HG03060 (cell line): Measurements from ENCODE around the gene SH3TC1.

Experiments
- ATAC-seq: cut with Tn5 transposase; IDR thresholded peaks from one replicate; pipeline ENCODE4 v1.9.1; 2021; ENCODE audit warnings: low read depth, moderate number of reproducible peaks; ENCODE audit not compliant: unreplicated experiment

The SH3TC1 gene

DNA sequence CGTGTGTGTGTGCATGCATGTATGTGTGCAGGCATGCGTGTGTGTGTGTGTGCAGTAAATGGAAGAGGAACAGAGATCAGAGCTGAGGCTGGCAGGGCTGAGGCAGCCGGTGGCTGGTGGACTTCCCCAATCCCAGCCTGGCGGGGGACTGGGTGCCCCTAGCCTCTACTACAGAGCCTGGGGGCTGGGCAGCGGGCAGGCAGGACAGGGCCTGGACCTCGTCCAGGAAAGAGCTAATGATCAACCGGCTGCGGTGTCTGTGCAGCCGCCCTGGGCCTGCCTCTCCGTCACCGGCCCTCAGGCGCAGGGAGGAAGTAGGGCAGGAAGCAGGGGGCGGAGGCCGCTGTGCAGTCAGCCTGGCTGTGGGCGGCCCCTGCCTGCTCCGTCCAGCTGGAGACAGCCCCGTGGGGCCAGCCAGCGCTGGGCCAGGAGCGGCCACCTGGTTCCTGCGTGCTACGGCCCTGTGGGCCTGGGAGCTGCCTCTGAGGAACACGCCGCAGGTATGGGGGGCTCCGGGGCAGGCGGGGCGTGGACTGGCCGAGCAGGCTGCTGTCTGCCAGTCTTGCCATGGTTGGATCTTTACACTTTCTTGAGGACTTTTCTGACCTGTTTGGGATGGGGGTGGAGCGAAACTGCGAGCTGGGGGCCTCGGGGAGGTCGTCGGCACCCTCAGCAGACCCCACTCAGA, at the start of gene SH3TC1:
SH3TC1 (plus strand) TSS at position 385 of the 688 bp plus-strand sequence. CDS start 5,905 bp downstream, outside the sequence.
- ATAC-seq, result peak; percentile 68

DNA sequence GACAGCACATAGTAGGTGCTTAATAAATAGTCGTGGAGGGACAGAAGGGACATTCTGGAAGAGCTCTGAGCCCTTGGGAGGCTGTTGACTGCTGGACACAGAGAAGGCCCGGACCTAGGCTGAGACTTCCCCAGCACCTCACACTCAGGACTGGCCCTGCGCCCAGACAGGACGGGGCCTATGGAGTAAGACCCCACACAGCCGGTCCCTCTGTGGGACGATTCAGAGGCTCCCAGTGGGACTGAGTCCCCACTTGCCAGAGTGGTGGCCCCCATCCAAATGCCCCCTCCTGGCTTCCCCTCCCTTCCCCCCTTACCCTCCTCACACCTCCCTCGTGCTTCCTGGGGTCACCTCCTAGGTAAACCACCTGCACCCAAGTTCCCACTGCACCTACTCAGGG, 49.4 kb upstream of the SH3TC1 start:
- no peak for ATAC-seq

DNA sequence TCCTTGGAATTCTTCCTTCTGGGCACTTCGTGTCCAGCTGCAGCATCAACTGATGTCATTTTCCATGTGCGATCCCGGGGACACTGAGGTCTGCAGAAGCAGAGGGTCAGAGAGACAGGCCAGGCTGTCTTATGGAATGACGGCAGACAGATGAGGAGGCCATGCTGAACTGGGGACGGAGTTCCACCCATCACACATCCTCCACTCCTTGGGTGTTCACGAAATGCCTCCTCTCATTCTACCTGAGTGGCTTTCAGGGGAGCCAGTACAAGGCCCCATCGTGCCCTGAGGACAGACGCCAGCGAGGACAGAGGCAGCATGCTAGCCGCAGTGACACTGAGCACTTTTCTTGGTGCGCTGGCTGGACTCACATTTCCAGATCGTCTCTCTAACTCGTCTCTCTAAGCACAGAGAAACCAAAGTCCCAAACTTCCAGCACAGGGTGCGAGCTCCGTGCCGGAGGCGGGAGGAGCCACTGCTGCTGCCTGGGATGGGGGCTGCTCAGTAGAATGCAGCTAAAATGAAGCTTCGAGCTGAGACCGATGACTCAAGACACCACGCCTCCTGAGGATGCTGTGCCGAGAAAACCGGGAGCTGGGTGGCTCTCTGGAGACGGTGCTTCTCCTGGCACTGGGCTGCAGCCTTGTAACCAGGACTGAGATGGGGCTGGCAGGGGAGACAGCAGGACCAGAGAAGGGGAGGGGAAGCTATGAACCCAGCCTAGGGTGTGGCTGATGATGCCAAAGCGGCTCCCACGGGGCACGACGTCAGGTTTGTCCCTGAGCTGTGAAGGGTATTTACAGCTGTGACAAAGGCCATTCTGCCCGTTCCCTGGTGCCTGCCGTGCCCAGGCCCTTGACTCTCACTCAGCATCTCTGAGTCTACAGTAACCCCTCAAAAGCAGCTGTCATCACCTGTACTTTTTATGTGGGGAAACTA, 48.7 kb upstream of the SH3TC1 start:
- ATAC-seq, result no peak

DNA sequence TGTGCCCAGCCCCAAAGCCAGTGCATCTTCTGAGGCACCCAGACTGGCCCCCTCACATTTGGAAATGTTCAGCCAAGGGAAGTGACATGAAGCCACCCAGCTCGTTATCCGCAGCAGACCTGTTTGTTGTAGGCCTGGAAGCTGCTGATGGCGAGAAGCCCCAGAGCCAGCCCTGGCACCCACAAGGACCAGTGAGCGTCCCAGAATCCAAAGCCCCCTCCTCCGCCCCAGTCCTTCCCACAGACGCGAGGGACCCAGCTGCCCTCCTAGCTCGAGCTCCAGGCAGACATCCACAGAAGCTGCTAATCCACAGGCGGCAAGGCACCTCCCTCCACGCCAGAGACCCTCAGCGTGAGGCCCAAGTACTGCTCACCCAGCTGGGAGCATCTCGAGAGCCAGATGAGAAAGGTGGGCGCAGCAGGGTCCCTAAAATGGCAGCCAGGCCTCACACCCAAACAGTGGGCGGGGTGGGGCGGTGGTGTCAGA, 47.9 kb upstream of the SH3TC1 start:
- ATAC-seq, result no peak

DNA sequence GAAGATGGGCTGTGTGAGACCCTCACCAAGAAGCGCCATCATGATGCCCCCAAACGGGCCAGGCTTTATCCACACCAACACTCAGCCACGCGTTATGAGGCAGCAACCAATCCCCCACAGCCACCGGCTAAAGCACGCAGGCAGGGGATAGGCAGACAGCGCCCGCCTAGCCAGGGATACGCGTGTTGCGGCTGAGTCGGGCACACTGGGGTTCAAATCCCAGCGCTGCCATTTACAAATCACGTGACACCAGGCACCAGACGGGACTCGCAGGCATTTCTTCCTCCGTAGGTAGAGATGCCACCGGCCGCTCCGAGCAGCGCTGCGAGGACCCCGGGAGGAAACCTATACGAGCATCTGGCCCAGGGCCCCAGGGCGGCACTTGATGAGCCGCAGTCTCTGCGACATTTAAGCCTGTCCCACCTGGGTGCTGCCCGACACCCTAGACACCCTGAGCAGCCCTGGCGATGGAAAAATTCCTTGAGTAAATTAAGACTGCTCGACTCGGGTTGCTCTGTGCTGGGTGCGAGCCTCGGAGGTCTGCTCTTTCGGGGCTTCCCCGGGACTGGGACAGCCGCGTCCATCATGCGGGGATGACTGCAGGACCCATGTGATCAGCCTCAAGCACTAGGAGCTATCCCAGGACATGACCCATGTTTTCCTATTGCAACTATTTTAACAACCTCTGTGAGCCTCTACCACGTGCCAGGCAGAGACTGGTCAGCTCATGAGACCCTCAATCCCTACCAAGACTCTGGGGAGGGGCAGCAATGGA, 46.8 kb upstream of the SH3TC1 start:
- no peak for ATAC-seq

DNA sequence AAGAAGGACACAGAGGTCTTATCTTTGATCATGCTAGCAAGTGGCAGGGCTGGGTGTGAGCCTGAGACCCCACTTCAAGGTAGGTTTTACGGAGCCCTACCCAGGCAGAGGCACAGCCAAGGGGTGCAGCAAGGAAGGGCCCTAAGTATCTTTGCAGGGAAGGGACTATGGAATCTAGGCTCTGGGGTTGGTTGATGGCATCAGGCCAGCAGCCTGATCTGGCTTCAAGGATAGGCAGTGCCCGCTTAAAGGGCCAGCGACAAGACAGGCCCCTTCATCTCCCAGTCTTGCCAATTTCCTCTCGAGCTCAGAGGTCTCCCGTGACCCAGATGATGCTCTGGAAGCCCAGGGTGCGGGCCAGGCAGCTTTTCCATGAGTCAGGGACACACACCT, 46.2 kb upstream of the SH3TC1 start:
- no peak for ATAC-seq

DNA sequence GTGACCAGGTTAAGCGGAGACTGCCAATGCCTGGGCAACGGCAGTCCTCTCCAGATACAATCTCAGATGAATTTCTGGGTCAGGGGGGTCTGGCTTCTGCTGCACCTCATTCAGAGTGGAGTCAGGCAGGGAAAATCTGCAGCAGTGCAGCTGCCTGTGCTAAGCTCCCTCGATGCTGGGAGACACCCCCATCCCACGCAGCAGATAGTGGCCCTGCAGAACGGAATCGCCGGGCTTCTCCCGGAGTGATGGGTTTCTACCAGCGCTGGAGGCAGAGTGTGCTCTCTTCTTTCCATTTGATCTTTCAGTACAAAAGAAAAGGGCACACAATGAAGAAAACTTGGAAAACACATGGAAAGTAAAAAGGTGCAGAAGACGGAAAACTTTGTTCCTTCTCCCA, 45.6 kb upstream of the SH3TC1 start:
- no peak for ATAC-seq

DNA sequence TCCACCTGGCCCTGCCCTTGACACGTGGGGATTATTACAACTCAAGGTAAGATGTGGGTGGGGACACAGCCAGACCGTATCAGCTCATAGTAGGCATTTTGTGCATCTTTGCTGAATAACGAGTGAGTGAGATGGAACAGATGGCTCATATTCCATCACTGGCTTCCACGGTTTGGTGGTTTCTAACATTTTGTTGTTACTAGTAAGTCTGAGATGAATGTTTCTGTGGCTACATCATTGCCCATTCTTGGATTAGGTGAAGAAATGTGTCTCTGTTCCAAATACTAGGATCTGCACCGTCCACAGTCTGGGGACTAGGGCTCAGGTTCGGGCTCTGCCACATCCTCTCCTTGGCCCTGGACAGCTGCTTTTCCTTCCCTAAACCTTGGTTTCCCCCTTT, 44.0 kb upstream of the SH3TC1 start:
- ATAC-seq, result no peak

DNA sequence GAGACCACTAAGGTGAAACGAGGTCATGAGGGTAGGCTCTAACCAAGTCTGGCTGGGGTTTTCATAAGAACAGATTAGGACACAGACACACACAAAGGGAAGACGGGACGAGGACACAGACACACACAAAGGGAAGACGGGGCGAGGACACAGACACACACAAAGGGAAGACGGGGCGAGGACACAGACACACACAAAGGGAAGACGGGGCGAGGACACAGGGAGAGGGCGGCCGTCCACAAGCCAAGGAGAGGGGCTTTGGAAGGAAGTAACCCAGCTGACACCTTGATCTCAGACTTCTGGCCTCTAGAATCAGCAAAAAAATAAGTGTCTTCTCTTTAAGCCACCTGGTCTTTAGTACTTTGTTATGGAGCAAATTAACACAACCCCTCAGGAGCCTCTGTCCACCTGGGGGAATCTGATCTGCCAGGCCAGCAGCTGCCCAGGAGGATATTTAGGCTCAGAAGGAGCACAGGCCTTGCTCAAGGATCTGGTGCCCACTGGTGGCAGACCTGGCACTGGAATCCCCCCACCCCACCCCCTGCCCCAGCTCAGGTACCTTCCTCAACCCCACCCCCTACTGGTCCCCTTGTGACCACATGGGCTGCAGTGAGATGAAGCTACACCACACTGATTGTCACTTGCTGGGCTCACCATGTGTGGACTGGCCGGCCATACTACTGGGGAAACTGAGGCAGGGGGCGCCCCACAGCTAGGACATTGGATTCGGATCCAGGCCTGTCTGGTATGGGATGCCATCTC, 43.2 kb upstream of the SH3TC1 start:
- no peak for ATAC-seq

DNA sequence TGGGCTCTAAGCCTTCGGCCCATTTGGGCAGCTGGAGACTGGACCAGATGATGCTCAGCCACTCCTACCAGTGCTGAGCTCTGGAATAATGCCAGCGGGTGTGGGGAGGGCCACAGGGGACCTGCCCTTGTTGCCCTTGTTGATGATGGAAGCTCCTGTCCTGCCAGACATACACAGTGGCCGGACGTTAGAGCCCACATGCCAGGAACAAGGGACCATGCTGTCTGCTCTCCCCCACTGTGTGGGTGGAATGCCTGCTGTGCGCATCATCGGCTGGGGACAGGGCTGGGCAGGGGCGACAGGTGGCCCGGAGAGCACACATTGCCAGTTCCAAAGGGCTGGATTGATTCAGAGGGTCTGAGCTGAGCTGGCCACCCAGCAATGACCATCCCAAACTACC, 42.5 kb upstream of the SH3TC1 start:
- no peak for ATAC-seq

DNA sequence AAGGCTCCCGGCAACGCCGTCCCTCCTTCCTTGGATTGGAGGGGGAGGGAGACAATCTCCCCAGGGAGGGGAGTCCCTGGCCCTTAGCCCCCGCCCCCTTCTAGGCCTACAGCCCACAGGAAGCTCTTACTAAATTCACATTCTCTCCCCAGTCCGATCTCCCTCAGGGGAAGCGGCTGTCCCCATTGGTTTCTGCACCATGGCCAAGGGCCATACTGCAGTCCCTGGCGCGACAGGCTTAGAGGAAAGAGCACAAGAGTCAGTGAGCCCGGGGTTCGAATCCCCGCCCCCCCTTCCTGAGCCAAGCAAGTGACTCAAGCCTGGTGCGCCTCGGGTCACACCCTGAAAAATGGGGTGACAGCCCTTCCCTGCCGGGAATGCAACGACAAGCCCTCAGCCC, 41.6 kb upstream of the SH3TC1 start:
- no peak for ATAC-seq

DNA sequence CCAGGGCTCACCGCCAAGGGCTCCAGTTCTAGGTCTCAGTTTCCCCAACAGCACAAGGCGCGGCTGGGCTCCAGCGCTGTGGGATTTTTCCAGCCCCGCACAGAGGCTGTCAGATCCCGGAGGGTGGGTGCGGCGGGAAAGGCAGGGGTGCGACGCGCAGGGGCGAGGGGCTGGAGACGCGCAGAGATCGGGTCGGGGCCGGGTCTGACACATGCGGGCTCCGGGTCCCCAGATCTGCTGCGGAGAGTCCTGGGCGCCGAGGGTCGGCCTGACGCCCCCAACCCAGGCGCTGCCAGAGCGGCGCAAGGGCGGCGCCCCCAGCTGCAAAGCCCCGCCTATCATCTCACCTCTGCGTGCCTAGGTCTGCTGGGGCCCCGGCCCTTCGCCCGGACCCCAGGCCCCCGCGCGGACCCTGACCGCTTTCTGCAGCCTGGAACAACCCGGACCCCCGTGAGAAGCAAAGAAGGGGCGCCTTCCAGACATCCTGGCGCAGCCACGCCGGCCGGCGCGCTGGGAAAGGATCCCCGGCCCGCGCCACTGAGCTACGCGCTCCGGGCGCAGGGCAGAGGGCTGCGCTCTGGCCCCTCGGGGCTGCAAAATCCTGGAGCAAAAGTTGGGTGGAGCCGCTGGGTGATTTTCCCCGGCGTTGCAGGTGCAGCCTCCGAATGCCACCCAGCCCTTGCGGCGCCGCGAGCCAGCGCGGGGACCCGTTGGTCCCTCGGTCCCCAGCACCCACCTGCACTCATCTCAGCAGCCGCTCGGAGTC, 41.0 kb upstream of the SH3TC1 start:
- ATAC-seq, result no peak

DNA sequence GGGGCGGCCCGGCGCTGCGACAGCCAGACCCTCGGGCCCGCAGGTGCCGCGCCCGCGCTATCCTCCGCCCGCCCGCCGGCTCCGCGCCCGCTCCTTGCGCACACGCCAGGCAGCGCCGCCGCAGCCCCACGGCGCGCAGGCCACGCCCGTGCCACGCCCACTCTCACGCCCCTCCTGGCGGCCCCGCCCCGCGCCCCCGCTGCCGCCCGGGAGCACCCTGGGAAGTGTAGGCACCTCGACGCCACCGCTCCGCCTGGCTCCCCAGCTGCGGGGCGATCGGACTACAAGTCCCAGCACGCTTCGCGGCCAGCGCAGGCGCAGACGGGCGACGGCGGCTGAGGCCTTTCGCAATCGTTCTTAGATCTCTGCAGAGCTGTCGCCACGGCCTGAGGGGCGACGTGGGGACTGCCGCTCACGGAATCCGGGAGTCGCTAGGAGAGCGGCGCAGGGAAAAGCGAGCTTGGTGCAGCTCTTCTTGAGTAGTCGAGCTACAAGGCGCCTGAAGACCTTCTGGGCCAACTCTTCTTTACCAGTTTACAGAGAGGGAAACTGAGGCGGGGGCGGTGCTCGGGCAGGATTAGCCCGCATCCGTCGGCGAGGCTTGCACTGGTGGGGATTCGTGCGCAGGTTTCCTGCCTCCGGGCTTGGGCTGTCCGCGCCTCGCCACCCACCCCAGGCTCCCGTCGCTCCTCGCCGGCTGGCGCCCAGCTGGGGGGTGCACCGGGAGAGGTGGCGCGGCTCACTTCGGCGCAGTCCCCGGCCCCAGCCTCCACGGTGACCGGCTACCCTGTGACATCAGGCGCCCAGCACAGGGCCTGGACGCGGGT, 40.2 kb upstream of the SH3TC1 start, which contains the start of gene ABLIM2:
ABLIM2 (minus strand) TSS at position 104 of the 827 bp plus-strand sequence. CDS start 124 bp downstream, outside the sequence.
- peak; percentile 84 for ATAC-seq

DNA sequence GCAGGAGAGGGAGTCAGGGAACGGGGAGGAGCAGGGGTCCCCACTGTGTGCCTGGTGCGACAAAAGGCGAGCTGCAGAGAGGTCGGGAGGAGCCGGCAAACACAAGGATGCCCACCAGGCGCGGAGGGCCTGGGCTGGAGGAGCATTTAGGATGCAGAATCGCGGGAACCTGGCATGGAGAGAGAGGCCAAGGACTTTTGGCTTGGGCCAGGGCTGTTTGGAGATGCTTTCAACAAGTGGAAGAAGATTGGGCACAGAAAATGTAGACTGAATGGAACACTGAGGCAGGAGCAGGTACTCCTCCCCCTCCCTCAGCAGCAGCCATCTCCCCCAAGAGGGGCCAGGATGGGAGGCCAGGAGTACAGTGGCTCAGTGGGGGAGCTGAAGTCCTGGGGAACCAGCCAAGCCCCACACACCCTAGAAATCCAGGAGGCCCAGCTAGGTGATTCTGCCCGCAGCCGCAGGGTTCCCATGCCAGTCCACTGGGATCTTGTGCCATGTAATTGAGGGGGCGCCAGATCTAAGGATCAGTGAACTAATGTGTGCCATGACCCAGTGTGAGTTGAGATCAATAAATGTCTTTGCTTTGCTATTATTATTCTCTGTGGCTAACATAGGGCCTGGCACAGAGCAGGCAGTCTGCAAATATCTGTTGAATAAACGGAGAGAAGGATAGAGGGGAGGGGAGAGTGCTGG, 39.4 kb upstream of the SH3TC1 start:
- no peak for ATAC-seq

DNA sequence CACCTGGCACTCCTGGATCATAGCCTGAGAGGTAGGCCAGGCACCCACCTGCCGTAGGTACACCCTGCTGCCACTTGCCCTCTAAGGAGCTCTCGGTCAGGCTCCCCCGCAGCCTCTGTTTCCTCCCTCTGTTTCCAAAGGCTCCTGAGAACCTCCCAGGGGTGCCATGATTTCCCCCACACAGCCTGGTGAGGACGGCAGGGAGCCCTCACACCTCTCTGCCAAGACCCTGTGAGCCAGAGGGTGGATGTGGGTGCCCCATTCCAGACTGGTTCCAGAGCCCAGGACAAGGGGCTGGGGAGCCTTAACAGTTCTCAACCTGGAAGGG, 38.9 kb upstream of the SH3TC1 start:
- ATAC-seq, result no peak

DNA sequence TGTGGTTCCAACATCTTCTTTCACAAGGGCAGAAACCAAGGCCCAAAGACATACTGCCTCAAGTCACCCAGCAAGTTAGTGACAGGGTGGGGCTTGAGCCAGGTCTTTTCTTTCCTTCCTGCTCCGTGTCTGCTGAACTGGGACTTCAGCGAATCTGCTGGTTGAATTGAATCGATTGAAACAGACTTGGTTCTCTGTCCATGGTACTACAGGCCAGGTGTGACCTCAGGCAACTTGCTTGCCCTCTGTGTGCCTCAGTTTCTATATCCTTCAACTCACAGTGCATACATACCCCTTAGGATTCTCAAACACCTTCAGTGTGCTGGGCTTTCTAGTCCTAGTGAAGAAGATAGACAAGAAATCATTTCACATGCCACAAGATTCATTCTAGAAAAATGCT, 38.5 kb upstream of the SH3TC1 start:
- no peak for ATAC-seq

DNA sequence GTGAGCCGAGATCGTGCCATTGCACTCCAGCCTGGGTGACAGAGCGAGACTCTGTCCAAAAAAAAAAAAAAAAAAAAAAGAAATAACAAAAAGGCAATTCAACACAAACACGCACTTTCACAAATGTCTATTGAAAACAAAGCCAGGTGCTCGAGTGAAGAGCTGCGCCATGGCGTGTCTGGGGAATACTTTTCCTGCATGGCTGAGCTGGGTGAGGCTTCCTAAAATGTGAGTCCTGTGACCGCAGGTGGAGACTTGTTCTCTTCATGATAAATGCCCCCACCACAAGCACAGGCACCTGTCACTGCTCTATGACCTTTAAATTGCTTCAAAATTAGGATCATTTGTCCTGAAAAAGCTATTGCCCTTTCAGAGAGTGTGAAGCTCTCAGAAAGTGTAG, 36.5 kb upstream of the SH3TC1 start:
- no peak for ATAC-seq

DNA sequence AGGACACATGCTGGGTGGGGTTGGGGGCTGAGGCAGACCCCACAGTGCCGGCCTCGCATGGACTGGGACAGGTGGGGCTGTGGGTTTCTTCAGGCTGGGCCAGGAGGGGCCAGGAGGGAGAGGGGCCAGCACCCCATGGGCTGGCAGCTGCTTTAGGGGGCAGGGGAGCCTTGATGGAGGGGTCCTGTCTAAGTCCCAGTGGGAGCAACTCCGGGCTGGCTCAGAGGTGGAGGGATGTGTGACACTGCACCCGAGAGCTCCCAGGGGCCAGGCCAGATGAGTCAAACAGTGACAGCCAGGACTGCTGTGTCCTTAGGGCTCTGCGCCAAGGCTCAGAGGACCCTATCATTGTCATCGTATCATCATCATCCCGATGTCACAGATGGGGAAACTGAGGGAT, 36.1 kb upstream of the SH3TC1 start:
- ATAC-seq, result no peak
